Measurements from ENCODE around the gene C19orf81. TPM values are rescaled to one million over a fixed set of nuclear protein-coding genes. Genes with fewer than 3 reads are reported as not detected.

C19orf81 gene
- total RNA-seq, 2 donors from 2014 or later, result 5.1 to 5.7 TPM

DNA sequence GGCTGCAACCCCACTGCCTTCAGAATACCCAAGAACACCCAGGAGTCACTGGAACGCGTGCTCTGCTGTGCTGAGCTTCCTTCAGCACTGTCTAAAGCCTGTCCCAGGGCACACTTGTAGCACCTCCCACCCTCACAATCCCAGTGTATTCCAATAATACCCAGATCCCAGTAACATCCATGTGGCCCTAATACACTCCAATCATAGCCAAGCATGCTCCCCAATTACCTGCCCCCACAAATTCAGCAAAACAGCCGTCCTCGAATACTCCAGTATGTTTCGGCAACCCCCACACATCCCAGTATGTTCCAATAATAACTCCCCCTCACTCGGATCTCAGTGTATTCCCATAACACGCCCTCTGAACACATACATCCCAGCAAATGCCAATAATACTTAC is 41.2 kb downstream of the C19orf81 start:
- Mint-ChIP-seq H3K27ac (no peak overlapping the region), H3K36me3 (ENCODE audit: insufficient read depth in 2 of 2) (no peaks in the 10 kb centered on the region), H3K4me1 (ENCODE audit: low read depth) (no peaks in the 10 kb centered on the region), H3K9me3 (no peaks in the 10 kb centered on the region), H3K27me3 (ENCODE audit: low read depth) (peaks cover 51% of the 10 kb centered on the region), H3K4me3 (no peak overlapping the region)
- ATAC-seq (replicated peaks in 1 of 2), result no peak
- no peak for DNase-seq

DNA sequence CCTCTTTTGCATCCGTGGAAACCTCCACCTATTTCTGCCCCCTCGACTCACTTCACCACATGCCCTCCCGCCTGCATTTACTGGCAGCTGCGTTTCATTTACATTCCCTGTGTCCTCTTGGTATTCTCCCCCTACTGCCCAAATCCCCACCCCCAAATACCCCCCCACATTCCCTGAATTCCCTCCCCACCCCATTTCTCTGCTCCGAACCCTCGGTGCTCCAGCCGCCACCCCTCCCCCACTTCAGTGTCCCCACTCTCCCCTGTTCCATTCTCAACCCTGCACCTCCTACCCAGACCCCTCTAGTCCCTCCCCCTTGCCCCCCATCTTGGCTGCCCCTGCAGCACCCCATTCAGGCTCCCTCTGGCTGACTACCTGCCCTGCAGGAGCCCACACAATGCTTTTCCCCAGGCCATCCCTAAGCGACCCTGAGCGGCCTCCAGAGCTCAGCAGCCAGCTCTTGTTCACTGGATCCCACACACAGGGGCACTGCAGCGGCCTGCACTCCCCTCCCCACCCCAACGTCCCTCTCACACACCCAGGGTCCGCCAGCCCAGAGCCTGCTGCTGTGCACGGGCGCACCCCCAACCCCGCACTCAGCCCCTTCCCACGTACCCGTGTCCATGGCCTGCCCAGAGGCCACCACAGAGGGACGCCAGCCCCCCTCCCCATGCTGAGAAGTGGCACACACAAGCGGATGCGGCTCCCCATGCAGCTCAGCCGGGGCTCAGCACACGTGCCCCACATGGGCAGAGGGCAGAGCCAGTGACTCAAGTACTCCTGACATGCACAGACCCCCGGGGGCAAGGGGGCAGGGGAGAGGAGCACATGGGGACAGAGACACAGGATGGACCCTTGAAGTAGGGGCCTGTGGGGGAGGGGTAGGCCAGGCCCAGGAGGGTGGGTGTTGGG is 44.1 kb downstream of the C19orf81 start:
- DNase-seq (no peak), ATAC-seq (replicated peaks in 1 of 2) (no peak)
- Mint-ChIP-seq H3K4me3 (no peak overlapping the region), H3K27me3 (ENCODE audit: low read depth) (peaks cover 67% of the 10 kb centered on the region), H3K9me3 (no peaks in the 10 kb centered on the region), H3K36me3 (ENCODE audit: insufficient read depth in 2 of 2) (no peaks in the 10 kb centered on the region), H3K4me1 (ENCODE audit: low read depth) (no peaks in the 10 kb centered on the region), H3K27ac (no peak overlapping the region)

DNA sequence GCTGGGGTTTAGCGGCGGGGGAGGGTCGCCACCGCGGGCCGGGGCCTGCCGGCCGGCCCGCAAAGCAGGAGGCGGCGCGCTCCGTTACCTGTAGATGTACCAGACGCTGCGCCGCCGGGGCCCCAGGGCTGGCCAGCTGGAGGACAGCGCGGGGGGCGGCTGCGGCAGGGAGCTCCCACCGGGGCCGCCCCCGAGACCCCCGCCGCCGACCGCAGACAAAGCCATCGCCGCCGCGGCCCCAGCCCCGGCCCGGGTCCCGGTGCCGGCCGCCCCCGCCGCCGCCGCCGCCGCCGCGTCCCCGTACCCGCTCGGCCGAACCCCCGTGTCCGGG is 45.5 kb downstream of the C19orf81 start:
- DNase-seq (no peak), ATAC-seq (replicated peaks in 1 of 2) (no peak)
- no peak overlapping the region for H3K4me3 Mint-ChIP-seq
- H3K27me3 Mint-ChIP-seq (ENCODE audit: low read depth), result peaks cover 72% of the 10 kb centered on the region
- H3K4me1 Mint-ChIP-seq (ENCODE audit: low read depth), result no peaks in the 10 kb centered on the region
- no peaks in the 10 kb centered on the region for H3K36me3 Mint-ChIP-seq (ENCODE audit: insufficient read depth in 2 of 2)
- no peak overlapping the region for H3K27ac Mint-ChIP-seq
- no peaks in the 10 kb centered on the region for H3K9me3 Mint-ChIP-seq

DNA sequence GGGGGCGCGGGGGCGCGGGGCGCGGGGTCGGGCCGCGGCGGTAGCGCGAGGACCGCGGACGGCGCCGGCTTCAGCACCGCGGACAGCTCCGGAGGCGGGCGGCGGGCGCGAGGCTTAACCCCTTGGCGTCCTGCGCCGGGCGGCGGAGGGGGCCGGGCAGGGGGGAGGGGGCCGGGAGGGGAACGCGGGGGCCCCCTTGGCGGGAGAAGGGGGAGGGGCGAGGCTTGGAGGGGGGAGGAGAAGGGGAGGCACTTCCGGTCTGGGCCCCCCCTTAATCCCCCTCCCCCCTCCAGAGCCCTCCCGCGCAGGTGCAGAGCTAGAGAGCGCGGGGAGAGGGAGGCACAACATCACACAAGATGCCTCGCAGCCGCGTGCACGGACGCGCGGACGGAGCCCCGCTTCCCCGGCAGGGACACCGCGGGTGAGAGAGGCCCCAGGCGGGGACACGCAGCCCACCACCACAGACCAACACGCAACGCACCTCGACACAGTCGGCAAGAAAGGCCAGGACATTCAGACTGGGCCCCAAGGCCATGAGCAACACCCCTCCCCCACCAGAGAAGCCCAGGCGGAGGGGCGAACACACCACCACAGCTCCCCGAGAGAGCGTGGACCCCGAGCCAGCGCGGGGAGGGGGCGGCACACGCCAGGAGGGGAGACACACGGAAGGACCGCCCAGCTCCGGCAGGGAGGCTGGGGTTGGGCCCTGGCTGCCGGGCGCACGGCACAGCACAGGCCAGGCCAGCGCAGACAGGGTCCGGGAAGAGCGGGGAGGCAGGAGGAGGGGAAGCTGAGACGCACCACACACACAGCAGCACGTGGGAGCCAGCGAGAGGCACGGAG is 46.2 kb downstream of the C19orf81 start:
- Mint-ChIP-seq H3K36me3 (ENCODE audit: insufficient read depth in 2 of 2) (no peaks in the 10 kb centered on the region), H3K27ac (no peak overlapping the region), H3K4me1 (ENCODE audit: low read depth) (no peaks in the 10 kb centered on the region), H3K27me3 (ENCODE audit: low read depth) (peaks cover 72% of the 10 kb centered on the region), H3K9me3 (no peaks in the 10 kb centered on the region), H3K4me3 (no peak overlapping the region)
- DNase-seq, result peak; percentile 37 to 43
- peak; percentile 48 to 49 for ATAC-seq (replicated peaks in 1 of 2)

DNA sequence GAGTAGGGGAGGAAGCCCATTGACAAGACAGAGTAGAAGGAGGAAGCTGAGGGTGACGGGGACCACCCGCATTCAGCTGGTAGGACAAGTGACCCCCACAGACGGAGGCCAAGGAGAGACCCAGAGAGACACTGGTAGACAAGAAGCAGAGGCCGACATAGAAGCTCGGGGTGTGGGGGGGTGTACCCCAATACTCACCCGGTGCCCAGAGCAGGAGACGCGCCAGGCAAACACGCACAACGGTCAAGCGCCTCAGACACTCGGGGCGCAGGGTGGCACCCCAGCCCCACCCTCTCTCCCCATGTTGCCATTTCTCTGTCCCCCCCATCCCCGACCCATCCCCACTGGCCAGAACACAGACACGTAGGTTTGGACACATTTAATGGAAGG is 46.8 kb downstream of the C19orf81 start:
- H3K36me3 Mint-ChIP-seq (ENCODE audit: insufficient read depth in 2 of 2), result no peaks in the 10 kb centered on the region
- DNase-seq, result no peak
- no peaks in the 10 kb centered on the region for H3K9me3 Mint-ChIP-seq
- H3K4me3 Mint-ChIP-seq, result no peak overlapping the region
- no peak overlapping the region for H3K27ac Mint-ChIP-seq
- no peak for ATAC-seq (replicated peaks in 1 of 2)
- H3K4me1 Mint-ChIP-seq (ENCODE audit: low read depth), result no peaks in the 10 kb centered on the region
- peaks cover 72% of the 10 kb centered on the region for H3K27me3 Mint-ChIP-seq (ENCODE audit: low read depth)

DNA sequence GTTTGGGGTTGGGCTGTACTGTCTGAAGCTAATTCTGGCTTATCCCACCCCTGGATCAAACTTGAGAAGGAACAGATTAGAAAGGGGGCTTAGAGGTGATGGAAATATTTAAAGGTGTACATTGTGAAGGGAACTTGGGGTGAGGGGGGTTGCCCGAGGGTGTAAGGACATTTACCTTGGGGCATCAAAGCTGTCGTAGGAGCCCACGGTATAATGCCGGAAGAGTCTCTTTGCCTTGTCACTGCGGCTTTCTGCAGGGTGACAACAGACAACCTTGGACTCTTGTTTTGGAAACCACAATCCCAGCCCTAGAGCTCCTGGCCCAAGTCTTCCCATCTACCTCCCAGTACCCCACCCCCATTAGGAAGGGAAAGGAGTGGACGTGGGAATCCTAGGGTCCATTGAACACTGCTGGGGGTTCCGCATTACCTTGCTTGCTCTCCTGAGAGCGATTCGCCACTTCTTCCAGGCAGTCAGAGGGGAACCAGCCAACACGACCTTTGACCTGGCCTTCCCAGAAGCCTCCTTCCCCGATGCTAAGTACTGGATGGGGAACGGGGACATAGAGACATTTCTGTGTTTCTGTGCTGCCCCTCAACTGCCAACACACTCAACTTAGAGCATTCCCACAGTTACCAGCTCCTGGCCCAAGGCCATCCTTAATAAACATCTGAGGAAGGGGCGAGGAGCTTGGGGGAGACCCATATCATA is 48.3 kb downstream of the C19orf81 start:
- Mint-ChIP-seq H3K4me1 (ENCODE audit: low read depth) (no peaks in the 10 kb centered on the region), H3K36me3 (ENCODE audit: insufficient read depth in 2 of 2) (no peaks in the 10 kb centered on the region), H3K9me3 (no peaks in the 10 kb centered on the region), H3K4me3 (no peak overlapping the region), H3K27me3 (ENCODE audit: low read depth) (peaks cover 57% of the 10 kb centered on the region), H3K27ac (no peak overlapping the region)
- ATAC-seq (replicated peaks in 1 of 2) (no peak), DNase-seq (no peak)

DNA sequence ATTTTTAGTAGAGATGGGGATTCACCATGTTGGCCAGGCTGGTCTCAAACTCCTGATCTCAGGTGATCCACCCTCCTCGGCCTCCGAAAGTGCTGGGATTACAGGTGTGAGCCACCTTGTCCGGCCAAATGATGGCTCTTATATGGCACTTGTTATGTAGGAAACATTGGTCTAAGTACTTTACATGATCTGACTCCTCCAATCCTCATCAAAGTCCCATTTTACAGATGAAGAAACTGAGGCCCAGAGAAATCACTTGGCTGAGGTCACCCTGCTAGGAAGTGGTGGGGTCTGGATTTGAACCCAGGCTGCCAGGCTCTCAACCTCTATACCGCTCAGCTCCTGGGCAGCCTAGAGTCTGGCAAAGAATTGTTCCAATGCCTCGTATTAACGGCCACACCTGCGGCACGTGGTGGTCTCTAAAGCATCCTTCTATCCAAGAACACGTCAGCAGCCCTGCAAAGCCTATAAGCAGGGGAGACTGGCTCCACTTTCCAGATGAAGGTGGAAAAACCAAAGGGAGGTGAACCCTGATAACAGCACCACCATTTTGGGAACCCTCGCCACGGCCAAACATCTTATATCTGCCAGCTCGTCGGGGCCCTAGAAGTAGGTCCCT is 52.2 kb downstream of the C19orf81 start:
- no peaks in the 10 kb centered on the region for H3K4me1 Mint-ChIP-seq (ENCODE audit: low read depth)
- DNase-seq (no peak), ATAC-seq (replicated peaks in 1 of 2) (no peak)
- H3K36me3 Mint-ChIP-seq (ENCODE audit: insufficient read depth in 2 of 2), result no peaks in the 10 kb centered on the region
- no peaks in the 10 kb centered on the region for H3K9me3 Mint-ChIP-seq
- H3K27me3 Mint-ChIP-seq (ENCODE audit: low read depth), result peaks cover 42% of the 10 kb centered on the region
- H3K27ac Mint-ChIP-seq, result no peak overlapping the region
- no peak overlapping the region for H3K4me3 Mint-ChIP-seq

DNA sequence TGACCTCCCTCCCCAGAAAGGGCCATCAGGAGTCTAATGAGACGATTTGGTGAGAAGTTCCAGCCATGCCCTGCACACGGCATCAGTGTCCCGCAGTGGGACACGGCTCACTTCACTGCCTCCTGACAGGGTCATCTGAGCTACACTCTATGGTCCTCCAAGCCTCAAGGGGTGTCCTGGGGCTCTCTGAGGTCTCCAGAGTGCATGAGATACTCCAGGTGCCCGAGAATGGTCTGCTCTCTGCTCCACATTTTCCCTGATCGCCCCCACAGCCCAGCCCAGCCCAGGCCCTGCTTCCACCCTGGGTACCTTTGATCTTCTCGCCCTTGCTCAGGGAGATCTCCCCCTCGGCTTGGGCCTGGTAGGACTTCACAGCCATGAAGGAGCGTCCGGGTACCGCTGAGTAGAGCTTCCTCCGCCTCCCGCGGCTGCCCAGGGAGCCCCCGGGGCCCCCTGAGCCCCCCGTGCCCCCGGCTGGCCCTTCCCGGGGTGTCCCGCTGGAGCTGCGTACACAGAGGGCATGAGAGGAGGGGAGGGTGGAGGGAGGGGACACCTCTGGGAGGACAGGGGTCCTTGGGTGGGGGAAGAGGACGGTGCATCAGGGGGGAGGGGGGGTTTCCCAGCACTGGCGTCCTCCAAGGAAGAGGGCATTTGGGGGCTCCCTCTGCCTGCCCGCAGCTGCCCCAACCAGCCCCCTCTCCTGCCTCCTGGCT is 53.1 kb downstream of the C19orf81 start:
- H3K27ac Mint-ChIP-seq, result no peak overlapping the region
- H3K4me1 Mint-ChIP-seq (ENCODE audit: low read depth), result peaks cover 3% of the 10 kb centered on the region
- no peaks in the 10 kb centered on the region for H3K9me3 Mint-ChIP-seq
- H3K36me3 Mint-ChIP-seq (ENCODE audit: insufficient read depth in 2 of 2), result no peaks in the 10 kb centered on the region
- peaks cover 34% of the 10 kb centered on the region for H3K27me3 Mint-ChIP-seq (ENCODE audit: low read depth)
- H3K4me3 Mint-ChIP-seq, result no peak overlapping the region
- ATAC-seq (replicated peaks in 1 of 2) (no peak), DNase-seq (no peak)

DNA sequence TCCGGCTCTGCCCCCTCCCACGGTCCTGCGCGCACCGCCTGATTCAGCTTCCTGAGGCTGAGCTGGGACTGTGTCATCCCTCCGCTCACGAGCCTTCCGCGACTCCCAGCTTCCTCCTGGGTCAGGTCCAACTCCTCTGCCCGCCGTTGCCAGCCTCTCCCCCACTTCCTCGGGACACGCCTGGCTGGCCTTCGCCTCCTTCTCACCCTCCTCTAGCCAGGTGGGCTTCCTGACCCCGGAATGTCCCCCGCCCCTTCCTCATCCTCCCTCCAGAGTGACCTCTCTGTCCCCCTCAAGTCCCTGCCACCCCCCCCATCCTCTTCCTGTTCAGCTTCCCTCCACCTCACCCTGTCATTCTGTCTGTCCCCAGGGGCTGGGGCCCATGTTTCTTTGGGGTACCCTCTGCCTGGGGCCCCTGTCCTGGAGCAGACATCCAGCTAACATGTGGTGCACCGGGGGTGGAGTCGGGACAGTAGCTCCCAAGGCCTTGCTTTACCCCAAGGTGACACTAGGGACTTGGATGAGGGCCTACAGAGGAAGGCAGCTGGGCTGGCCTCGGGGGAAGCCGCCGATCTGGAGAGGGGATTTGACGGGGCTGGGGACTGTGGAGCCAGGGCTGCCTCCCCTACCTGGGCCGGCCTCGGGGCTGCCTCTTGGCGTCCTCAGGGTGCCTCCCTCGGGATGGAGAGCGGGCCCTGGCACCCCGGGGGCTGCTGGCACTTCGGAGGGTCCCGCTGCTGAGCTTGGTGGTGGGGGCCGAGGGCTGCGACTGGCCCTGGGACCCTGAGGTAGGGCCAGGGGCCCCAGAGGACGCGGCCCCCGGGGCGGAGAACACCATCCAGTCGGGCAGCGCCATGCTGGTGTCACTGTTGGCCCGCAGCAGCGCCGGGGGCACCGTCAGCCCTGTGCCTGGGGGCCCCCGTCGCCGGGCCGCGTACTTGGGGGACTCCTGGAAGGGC is 53.9 kb downstream of the C19orf81 start:
- ATAC-seq (replicated peaks in 1 of 2), result no peak
- H3K4me1 Mint-ChIP-seq (ENCODE audit: low read depth), result peaks cover 9% of the 10 kb centered on the region

DNA sequence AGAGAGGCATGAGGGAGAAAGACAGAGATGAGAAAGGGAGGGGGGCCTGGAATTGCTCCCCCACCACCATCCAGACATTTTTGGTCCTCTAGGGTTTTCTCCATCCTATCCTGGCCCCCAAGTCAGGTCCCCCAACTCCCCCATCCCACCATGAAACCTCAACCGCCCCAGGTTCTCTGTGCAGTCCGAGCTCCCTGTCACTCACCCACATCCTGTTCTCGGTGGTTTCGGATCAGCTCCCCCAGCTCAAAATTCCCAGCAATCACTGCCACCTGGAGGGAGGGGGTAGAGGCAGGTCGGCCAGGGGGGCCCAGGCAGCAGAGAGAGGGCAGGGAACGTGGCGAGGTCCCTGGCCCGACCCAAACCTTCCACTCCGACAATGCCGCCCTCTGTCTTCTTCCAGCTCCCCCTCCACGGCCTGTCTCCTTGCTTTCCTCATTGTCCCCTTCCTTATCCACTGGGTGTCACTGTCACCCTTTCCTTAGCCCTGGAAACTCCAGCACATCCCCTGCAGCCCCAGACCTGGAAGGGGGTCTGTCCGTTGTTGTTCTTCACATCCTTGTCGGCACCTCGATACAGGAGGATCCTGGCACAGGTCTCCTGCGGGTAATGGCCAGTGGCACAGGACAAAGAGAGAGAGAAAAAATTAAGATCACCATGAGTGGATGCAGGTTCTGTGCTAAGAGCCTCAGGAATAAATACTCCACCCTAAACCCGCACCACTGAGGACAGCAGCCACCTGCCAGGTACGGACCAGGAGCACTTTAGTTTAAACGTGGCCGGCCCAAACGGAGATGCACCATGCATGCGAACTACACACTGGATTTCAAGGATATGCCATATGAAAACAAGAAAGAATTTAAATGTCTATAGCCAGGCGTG is 54.9 kb downstream of the C19orf81 start:
- Mint-ChIP-seq H3K4me3 (no peak overlapping the region), H3K4me1 (ENCODE audit: low read depth) (peaks cover 9% of the 10 kb centered on the region)

More for the DNA sequence above, 53.9 kb downstream of the C19orf81 start:
- Mint-ChIP-seq H3K9me3 (no peaks in the 10 kb centered on the region), H3K27ac (no peak overlapping the region), H3K4me3 (no peak overlapping the region), H3K27me3 (ENCODE audit: low read depth) (peaks cover 25% of the 10 kb centered on the region), H3K36me3 (ENCODE audit: insufficient read depth in 2 of 2) (no peaks in the 10 kb centered on the region)
- no peak for DNase-seq

More for the DNA sequence above, 54.9 kb downstream of the C19orf81 start:
- Mint-ChIP-seq H3K36me3 (ENCODE audit: insufficient read depth in 2 of 2) (no peaks in the 10 kb centered on the region), H3K9me3 (no peaks in the 10 kb centered on the region), H3K27ac (no peak overlapping the region), H3K27me3 (ENCODE audit: low read depth) (peaks cover 20% of the 10 kb centered on the region)
- DNase-seq, result no peak
- ATAC-seq (replicated peaks in 1 of 2), result no peak
